ENCODE measurements around the gene TMEFF2. TPM values are rescaled to one million over a fixed set of nuclear protein-coding genes. Genes with fewer than 3 reads are reported as not detected.
A peak's percentile ranks its signal among the peaks of the same experiment; 100 is the strongest.
"Not testable (repeated sequence)": the region's sequence is repeated elsewhere in the genome, so short reads cannot be mapped to it uniquely, and the experiment has no call there.

The TMEFF2 gene
- total RNA-seq, 2 experiments from 2014 or later, result not detected

GRCh38 chr2:191922736-191923651, 271.7 kb downstream of the TMEFF2 start:
- H3K27ac Mint-ChIP-seq, result no peak overlapping the region
- intact Hi-C loops (cut with DNase I, micrococcal nuclease), result no loop called here
- H3K36me3 Mint-ChIP-seq (ENCODE audit: low read depth), result no peaks in the 10 kb centered on the region
- peaks cover 6% of the 10 kb centered on the region for H3K27me3 Mint-ChIP-seq
- POLR2A ChIA-PET, result interaction anchor here (0.6 kb wide), 1 partner anchor 10 kb away, joined by 3 read pairs; no protein-coding TSS in a partner anchor
- CTCF ChIA-PET, result interaction anchor here (0.7 to 1.1 kb wide), 2 partner anchors 16 to 168 kb away, joined by 3 to 4 read pairs; no protein-coding TSS in a partner anchor
- DNase-seq (no peak), ATAC-seq (no peak)
- no peaks in the 10 kb centered on the region for H3K9me3 Mint-ChIP-seq (ENCODE audit: low read depth)
- no peak overlapping the region for H3K4me3 Mint-ChIP-seq
- no peaks in the 10 kb centered on the region for H3K4me1 Mint-ChIP-seq

- H3K36me3 Mint-ChIP-seq (ENCODE audit: low read depth); intact Hi-C loops (cut with DNase I, micrococcal nuclease); H3K9me3 Mint-ChIP-seq (ENCODE audit: low read depth); DNase-seq; ATAC-seq; H3K4me1 Mint-ChIP-seq; POLR2A ChIA-PET; H3K27me3 Mint-ChIP-seq; H3K4me3 Mint-ChIP-seq; H3K27ac Mint-ChIP-seq: not testable (repeated sequence)
- CTCF ChIA-PET, result interaction anchor here (0.6 kb wide), 1 partner anchor 235 kb away, joined by 3 read pairs; no protein-coding TSS in a partner anchor
Observed at GRCh38 chr2:191921650-191922049, 273.1 kb downstream of the TMEFF2 start.

- H3K4me1 Mint-ChIP-seq, result no peaks in the 10 kb centered on the region
- H3K27me3 Mint-ChIP-seq, result peaks cover 14% of the 10 kb centered on the region
- CTCF ChIA-PET, result no interaction called here
- intact Hi-C loops (cut with DNase I, micrococcal nuclease), result no loop called here
- POLR2A ChIA-PET, result no interaction called here
- H3K4me3 Mint-ChIP-seq, result no peak overlapping the region
- H3K36me3 Mint-ChIP-seq (ENCODE audit: low read depth), result no peaks in the 10 kb centered on the region
- DNase-seq (no peak), ATAC-seq (no peak)
- no peaks in the 10 kb centered on the region for H3K9me3 Mint-ChIP-seq (ENCODE audit: low read depth)
- no peak overlapping the region for H3K27ac Mint-ChIP-seq
Observed at GRCh38 chr2:191920502-191920901, 274.2 kb downstream of the TMEFF2 start.

GRCh38 chr2:191917967-191918651, 276.6 kb downstream of the TMEFF2 start:
- CTCF ChIA-PET, result no interaction called here

GRCh38 chr2:191917430-191917881, 277.3 kb downstream of the TMEFF2 start:
- Mint-ChIP-seq H3K4me1 (no peaks in the 10 kb centered on the region), H3K36me3 (ENCODE audit: low read depth) (no peaks in the 10 kb centered on the region), H3K27me3 (peaks cover 14% of the 10 kb centered on the region), H3K27ac (no peak overlapping the region), H3K9me3 (ENCODE audit: low read depth) (no peaks in the 10 kb centered on the region), H3K4me3 (no peak overlapping the region)
- intact Hi-C loops (cut with DNase I, micrococcal nuclease), result no loop called here
- ATAC-seq (no peak), DNase-seq (no peak)
- POLR2A ChIA-PET, result interaction anchor here (0.5 kb wide), 1 partner anchor 274 kb away, joined by 3 read pairs; no protein-coding TSS in a partner anchor
- CTCF ChIA-PET, result no interaction called here

More at GRCh38 chr2:191917967-191918651, 276.6 kb downstream of the TMEFF2 start:
- H3K36me3 Mint-ChIP-seq (ENCODE audit: low read depth), result no peaks in the 10 kb centered on the region
- H3K27ac Mint-ChIP-seq, result no peak overlapping the region
- H3K9me3 Mint-ChIP-seq (ENCODE audit: low read depth), result no peaks in the 10 kb centered on the region
- intact Hi-C loops (cut with DNase I, micrococcal nuclease), result no loop called here
- H3K4me3 Mint-ChIP-seq, result no peak overlapping the region
- POLR2A ChIA-PET, result no interaction called here
- no peaks in the 10 kb centered on the region for H3K4me1 Mint-ChIP-seq
- no peak for ATAC-seq
- DNase-seq, result no peak
- H3K27me3 Mint-ChIP-seq, result peaks cover 14% of the 10 kb centered on the region

- ATAC-seq (no peak), DNase-seq (no peak)
- H3K9me3 Mint-ChIP-seq (ENCODE audit: low read depth), result no peaks in the 10 kb centered on the region
- peaks cover 15% of the 10 kb centered on the region for H3K27me3 Mint-ChIP-seq
- H3K36me3 Mint-ChIP-seq (ENCODE audit: low read depth), result no peaks in the 10 kb centered on the region
- H3K4me1 Mint-ChIP-seq, result no peaks in the 10 kb centered on the region
- ChIA-PET POLR2A (no interaction called here), CTCF (no interaction called here)
- H3K27ac Mint-ChIP-seq, result no peak overlapping the region
- intact Hi-C loops (cut with DNase I, micrococcal nuclease), result no loop called here
- no peak overlapping the region for H3K4me3 Mint-ChIP-seq
Observed at GRCh38 chr2:191916826-191917225, 277.9 kb downstream of the TMEFF2 start.

- DNase-seq, result no peak
- peaks cover 15% of the 10 kb centered on the region for H3K27me3 Mint-ChIP-seq
- H3K27ac Mint-ChIP-seq, result no peak overlapping the region
- H3K4me1 Mint-ChIP-seq, result peaks cover 2% of the 10 kb centered on the region
- no peaks in the 10 kb centered on the region for H3K36me3 Mint-ChIP-seq (ENCODE audit: low read depth)
- no peaks in the 10 kb centered on the region for H3K9me3 Mint-ChIP-seq (ENCODE audit: low read depth)
- ATAC-seq, result no peak
- ChIA-PET CTCF (no interaction called here), POLR2A (no interaction called here)
- intact Hi-C loops (cut with DNase I, micrococcal nuclease), result no loop called here
- H3K4me3 Mint-ChIP-seq, result no peak overlapping the region
Observed at GRCh38 chr2:191915750-191916149, 279.0 kb downstream of the TMEFF2 start.

GRCh38 chr2:191913796-191914195, 280.9 kb downstream of the TMEFF2 start:
- Mint-ChIP-seq H3K9me3 (ENCODE audit: low read depth) (no peaks in the 10 kb centered on the region), H3K27ac (no peak overlapping the region), H3K27me3 (peaks cover 13% of the 10 kb centered on the region), H3K4me1 (peaks cover 6% of the 10 kb centered on the region), H3K4me3 (no peak overlapping the region), H3K36me3 (ENCODE audit: low read depth) (no peaks in the 10 kb centered on the region)
- DNase-seq (no peak), ATAC-seq (no peak)
- intact Hi-C loops (cut with DNase I, micrococcal nuclease), result no loop called here
- ChIA-PET POLR2A (no interaction called here), CTCF (interaction anchor here (1.1 to 1.7 kb wide), 2 partner anchors 249 to 349 kb away, joined by 3 to 7 read pairs; no protein-coding TSS in a partner anchor)

GRCh38 chr2:191912764-191913163, 282.0 kb downstream of the TMEFF2 start:
- H3K4me1 Mint-ChIP-seq, result peaks cover 6% of the 10 kb centered on the region
- no peaks in the 10 kb centered on the region for H3K36me3 Mint-ChIP-seq (ENCODE audit: low read depth)
- ChIA-PET CTCF (interaction anchor here (0.8 to 1.1 kb wide), 2 partner anchors 9 to 348 kb away, joined by 3 to 4 read pairs; no protein-coding TSS in a partner anchor), POLR2A (no interaction called here)
- no peak overlapping the region for H3K4me3 Mint-ChIP-seq
- H3K27me3 Mint-ChIP-seq, result peaks cover 13% of the 10 kb centered on the region
- no peak overlapping the region for H3K27ac Mint-ChIP-seq
- no peak for ATAC-seq
- DNase-seq, result no peak
- intact Hi-C loops (cut with DNase I, micrococcal nuclease), result no loop called here
- H3K9me3 Mint-ChIP-seq (ENCODE audit: low read depth), result no peaks in the 10 kb centered on the region

GRCh38 chr2:191910518-191910917, 284.2 kb downstream of the TMEFF2 start:
- ATAC-seq (peak; percentile 92), DNase-seq (no peak)
- no peaks in the 10 kb centered on the region for H3K36me3 Mint-ChIP-seq (ENCODE audit: low read depth)
- intact Hi-C loops (cut with DNase I, micrococcal nuclease), result no loop called here
- H3K4me3 Mint-ChIP-seq, result no peak overlapping the region
- ChIA-PET CTCF (no interaction called here), POLR2A (no interaction called here)
- no peaks in the 10 kb centered on the region for H3K9me3 Mint-ChIP-seq (ENCODE audit: low read depth)
- H3K27ac Mint-ChIP-seq, result no peak overlapping the region
- H3K27me3 Mint-ChIP-seq, result peaks cover 3% of the 10 kb centered on the region
- H3K4me1 Mint-ChIP-seq, result peaks cover 6% of the 10 kb centered on the region

- CTCF ChIA-PET, result no interaction called here
- H3K36me3 Mint-ChIP-seq (ENCODE audit: low read depth), result no peaks in the 10 kb centered on the region
- no peak overlapping the region for H3K27ac Mint-ChIP-seq
- H3K9me3 Mint-ChIP-seq (ENCODE audit: low read depth), result no peaks in the 10 kb centered on the region
- intact Hi-C loops (cut with DNase I, micrococcal nuclease), result no loop called here
- no peak overlapping the region for H3K4me3 Mint-ChIP-seq
- ATAC-seq (no peak), DNase-seq (no peak)
- peaks cover 2% of the 10 kb centered on the region for H3K27me3 Mint-ChIP-seq
- peaks cover 6% of the 10 kb centered on the region for H3K4me1 Mint-ChIP-seq
- POLR2A ChIA-PET, result no interaction called here
Observed at GRCh38 chr2:191908874-191909273, 285.9 kb downstream of the TMEFF2 start.
